K562 (cell line): ENCODE measurements around the gene CACNA2D2. TPM values are rescaled to one million over a fixed set of nuclear protein-coding genes. Genes with fewer than 3 reads are reported as not detected.

Source experiments
- ATAC-seq: fragments of 200-7000 bp; cut with Tn5 transposase; 3 replicates; pipeline ENCODE4 v1.9.1; 2020; ENCODE audit warnings: moderate library complexity
- BruUV-seq: library from RNA; stranded (reverse); fragments of 400-500 nt; replicated peaks from 2 replicates; lab custom pipeline; 2021; lab: Mats Ljungman, UMichigan
- CTCF ChIA-PET: fragments of 300-600 bp; formaldehyde crosslinking; extraction: SDS; loops from one replicate; lab custom pipeline; 2021; ENCODE audit warnings: low intra/inter-chr PET ratio; lab: Yijun Ruan, JAX
- POLR2A ChIA-PET: fragments of 300-600, 350-650 bp; sonication (Branson Sonifier 250); formaldehyde crosslinking; extraction: SDS; loops from one replicate; lab custom pipeline; 2021; ENCODE audit warnings: antibody characterized with exemption, inconsistent platforms; lab: Yijun Ruan, JAX
- DNase-seq, 4 experiments: peaks; one replicate each; pipeline versions ENCODE4 v3.0.0 to v3.0.0-alpha.2; 2011 to 2018; ENCODE audit warnings: low spot score in 3 of 4, mixed read lengths in 3 of 4; ENCODE audit errors: extremely low read depth in 1 of 4
- FAIRE-seq: peaks from 2 replicates; lab custom pipeline; 2011; peaks lifted over from hg19 to GRCh38; lab: Jason Lieb, UNC
- H2AFZ ChIP-seq: 2 replicates; pipeline ENCODE4 v1.6.0; 2011; ENCODE audit warnings: low read depth, low read length, control low read depth, inconsistent platforms
- H3K27ac ChIP-seq: fragments of 200-600 bp; 3 replicates; pipeline ENCODE4 v1.8.0; 2011; ENCODE audit warnings: low read depth, mild to moderate bottlenecking, control low read depth, inconsistent platforms, low read length, moderate library complexity, mixed read lengths; ENCODE audit errors: extremely low read depth
- H3K27me3 ChIP-seq, 2 experiments: fragments of 300-600 bp in 1 of 2; 2 replicates in 1 of 2; 3 replicates in 1 of 2; pipeline versions ENCODE4 v1.6.0 to v1.8.0; 2011; ENCODE audit warnings: inconsistent platforms in 2 of 2, low read length in 2 of 2, mild to moderate bottlenecking in 1 of 2, mixed read lengths in 1 of 2, moderate library complexity in 1 of 2; ENCODE audit not compliant: control insufficient read depth in 2 of 2, insufficient read depth in 2 of 2
- H3K36me3 ChIP-seq: fragments of 300-600 bp; 3 replicates; pipeline ENCODE4 v1.8.0; 2011; ENCODE audit warnings: mild to moderate bottlenecking, low read length, inconsistent platforms; ENCODE audit not compliant: control insufficient read depth, insufficient read depth
- H3K4me1 ChIP-seq, 2 experiments: fragments of 200-600 bp in 1 of 2; replicated peaks in 1 of 2; 2 replicates in 1 of 2; 3 replicates in 1 of 2; pipeline versions ENCODE4 v1.5.1 to v1.8.0; 2011; ENCODE audit warnings: inconsistent platforms in 2 of 2, low read length in 2 of 2, mild to moderate bottlenecking in 1 of 2, mixed read lengths in 1 of 2, moderate library complexity in 1 of 2; ENCODE audit not compliant: control insufficient read depth in 2 of 2, insufficient read depth in 2 of 2
- H3K4me2 ChIP-seq: 2 replicates; pipeline ENCODE4 v1.6.1; 2011; ENCODE audit warnings: low read length, control low read depth, inconsistent platforms, mixed read lengths; ENCODE audit not compliant: insufficient read depth
- H3K4me3 ChIP-seq: fragments of 200-600 bp; sonication (generic), shearing (Covaris generic); 2 replicates; pipeline ENCODE4 v1.5.1; 2016; ENCODE audit warnings: control low read depth, inconsistent platforms
- H3K79me2 ChIP-seq: fragments of 200-600 bp; 3 replicates; pipeline ENCODE4 v1.8.0; 2011; ENCODE audit warnings: low read length, inconsistent platforms; ENCODE audit not compliant: control insufficient read depth, insufficient read depth
- H3K9ac ChIP-seq, 2 experiments: 2 replicates each; pipeline versions ENCODE4 v1.6.0 to v1.6.1; 2011; ENCODE audit warnings: low read depth in 2 of 2, low read length in 2 of 2, control low read depth in 1 of 2, inconsistent platforms in 1 of 2, mild to moderate bottlenecking in 1 of 2, mixed read lengths in 1 of 2; ENCODE audit not compliant: insufficient read depth in 1 of 2
- H3K9me1 ChIP-seq: one replicate; pipeline ENCODE4 v1.6.0; 2011; ENCODE audit warnings: inconsistent platforms, mild to moderate bottlenecking, low read length, moderate library complexity; ENCODE audit not compliant: control insufficient read depth, insufficient read depth
- H3K9me3 ChIP-seq: replicated peaks from 2 replicates; pipeline ENCODE4 v1.5.1; 2011; ENCODE audit warnings: low read depth, low read length, inconsistent platforms; ENCODE audit not compliant: control insufficient read depth, insufficient read depth
- H4K20me1 ChIP-seq: replicated peaks from 2 replicates; pipeline ENCODE4 v1.6.1; 2011; ENCODE audit warnings: low read length, inconsistent platforms, mixed read lengths; ENCODE audit not compliant: control insufficient read depth, insufficient read depth
- MCM7 ChIP-seq, 2 experiments: fragments of 450-650 bp; IDR thresholded peaks; 2 replicates each; pipeline ENCODE4 v1.6.1; 2016 to 2018
- RBM17 ChIP-seq: fragments of 200-400 bp; formaldehyde crosslinking; IDR thresholded peaks from 2 replicates; pipeline ENCODE4 v1.6.1; 2017; ENCODE audit warnings: low read depth, mild to moderate bottlenecking, low read length, borderline replicate concordance
- RBM39 ChIP-seq: fragments of 200-400 bp; formaldehyde crosslinking; optimal IDR thresholded peaks from 2 replicates; pipeline ENCODE3; 2018; ENCODE audit warnings: low read depth, low read length
- SNIP1 ChIP-seq: fragments of 450-650 bp; IDR thresholded peaks from 2 replicates; pipeline ENCODE4 v1.7.1; 2017; ENCODE audit warnings: low read depth, mild to moderate bottlenecking
- XRCC4 ChIP-seq: IDR thresholded peaks from one replicate; pipeline ENCODE4 v1.6.1; 2011; ENCODE audit not compliant: insufficient read depth, insufficient read length; ENCODE audit errors: extremely low read depth
- WGBS: fragments of 100-300 bp; shearing (Covaris generic); methylation state at CpG from one replicate; pipeline ENCODE4 v1.1.6; 2016; ENCODE audit warnings: low coverage, mixed read lengths; ENCODE audit not compliant: insufficient coverage; ENCODE audit errors: missing lambda C conversion rate; 5-methylcytosine and 5-hydroxymethylcytosine counted together
- in situ Hi-C: fragments of 300-500 bp; cut with MboI; formaldehyde crosslinking; loops from 4 replicates; pipeline ENCODE4 v1.15.0; 2018; ENCODE audit warnings: inconsistent platforms, mixed read lengths
- intact Hi-C: fragments of 100-400 bp; cut with micrococcal nuclease; formaldehyde crosslinking; loops from 2 replicates; pipeline ENCODE4 v1.14.2; 2022
- polyA plus RNA-seq, 8 experiments: library from polyadenylated mRNA; depleted of rRNA in 4 of 8; stranded (reverse) in 5 of 8; unstranded in 3 of 8; fragments of >200 nt; fragmentation: Nextera tagmentation in 2 of 8; fragmentation: Illumina TruSeq in 1 of 8; extraction: Ambion mirVana in 2 of 8; extraction: Trizol in 1 of 8; gene quantifications; 2 replicates each; pipeline versions ENCODE4 v1.2.1 to v1.2.3, GENCODE V29; 2011 to 2014; ENCODE audit warnings: inconsistent platforms in 1 of 8, missing spikeins in 1 of 8
- total RNA-seq, 7 experiments: library from RNA; depleted of rRNA in 6 of 7; stranded (reverse); fragments of >200 nt in 6 of 7; fragmentation: Illumina TruSeq in 2 of 7; extraction: Trizol in 2 of 7; gene quantifications; 2 replicates each; pipeline versions ENCODE4 v1.2.1 to v1.2.3, GENCODE V29; 2011 to 2021; ENCODE audit warnings: low replicate concordance in 1 of 7
- TF ChIP-seq, protein P1 (sequence below), 2 experiments: IDR thresholded peaks; 2 replicates each; pipeline ENCODE4 v1.6.1; 2011; ENCODE audit warnings: borderline replicate concordance in 1 of 2, control low read depth in 1 of 2, low read depth in 1 of 2, low read length in 1 of 2, mild to moderate bottlenecking in 1 of 2, mixed read lengths in 1 of 2, moderate library complexity in 1 of 2; ENCODE audit not compliant: insufficient read depth in 1 of 2, insufficient read length in 1 of 2, poor library complexity in 1 of 2, severe bottlenecking in 1 of 2; ENCODE audit errors: extremely low read depth in 1 of 2
- TF ChIP-seq, protein P2 (sequence below): fragments of 450-650 bp; IDR thresholded peaks from 2 replicates; pipeline ENCODE4 v1.6.1; 2016; ENCODE audit warnings: low read depth
- TF ChIP-seq, protein P3 (sequence below): sonication (generic); IDR thresholded peaks from 2 replicates; pipeline ENCODE4 v1.6.1; 2016

The CACNA2D2 gene
- total and polyA plus RNA-seq, 9 of the 15 experiments (the other 6 are each of a cell fraction or from before 2014, with no cell fraction given): 0.11 to 0.58 (median 0.36) TPM; not detected in 2

DNA sequence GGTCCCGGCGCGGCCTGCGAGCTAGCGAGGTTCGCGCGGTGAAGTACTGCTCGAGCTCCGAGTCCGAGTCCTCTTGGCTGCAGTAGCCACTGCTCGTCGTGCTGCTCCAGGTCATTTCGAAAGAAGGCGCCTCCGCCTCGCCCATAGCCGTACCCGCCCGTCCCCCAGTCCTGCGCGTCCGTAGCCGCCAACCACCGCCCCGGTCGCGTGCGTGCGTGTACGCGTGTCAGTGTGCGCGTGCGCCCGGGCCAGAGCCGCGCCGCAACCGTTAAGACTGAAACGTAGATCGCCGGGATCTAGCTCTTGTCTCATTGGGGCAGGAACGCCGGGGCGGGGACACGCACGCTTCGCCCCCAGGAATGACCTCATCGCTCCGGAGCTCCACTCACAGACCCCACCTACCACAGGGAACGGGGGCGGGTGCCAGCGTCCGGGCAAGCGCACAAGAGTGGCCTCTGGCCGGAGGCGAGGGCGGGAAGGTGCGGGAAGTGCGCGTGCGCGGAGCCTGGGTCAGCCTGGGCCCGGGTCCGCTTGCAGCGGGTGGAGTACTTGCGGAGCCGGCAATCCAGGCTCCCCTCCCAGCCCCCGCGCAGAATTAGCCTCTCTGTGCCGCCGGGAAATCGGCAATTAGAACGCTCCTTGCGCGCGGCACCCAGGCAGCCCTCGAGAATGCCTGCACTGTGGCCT lies 166.1 kb downstream of the CACNA2D2 start:
- Histone ChIP-seq H3K4me3 (peak overlapping the region; percentile 96), H3K27me3 (no peaks in the 10 kb centered on the region), H3K4me1 (peaks cover 27 to 47% of the 10 kb centered on the region in 2 experiments; a peak in 4 of 5 replicates), H2AFZ (peak overlapping the region; percentile 72), H3K9ac (peak overlapping the region; percentile 98 to 99), H4K20me1 (peaks cover 14% of the 10 kb centered on the region), H3K27ac (peak overlapping the region; percentile 99), H3K4me2 (peak overlapping the region; percentile 95), H3K9me1 (peaks cover 4% of the 10 kb centered on the region), H3K36me3 (peaks cover 39% of the 10 kb centered on the region; the same call in 2 of the 3 replicates), H3K9me3 (no peaks in the 10 kb centered on the region), H3K79me2 (peaks cover 78% of the 10 kb centered on the region)
- in situ Hi-C loops (no loop called here), intact Hi-C loops (no loop called here)
- POLR2A ChIA-PET: interaction anchor here (0.6 to 2.5 kb wide), 23 partner anchors 9 to 937 kb away, joined by 3 to 31 read pairs (median 3); partner anchors contain the start of genes CYB561D2, HYAL1, NPRL2 and TUSC2
- 1% methylated on average over 29 of the region's 79 CpGs for WGBS
- FAIRE-seq: peak; percentile 92
- peak; percentile 92 to 98 (median 95) for DNase-seq
- CTCF ChIA-PET: no interaction called here
- no TSS peak for BruUV-seq
- ATAC-seq: peak; percentile 86
- TF ChIP-seq, protein P1, sequence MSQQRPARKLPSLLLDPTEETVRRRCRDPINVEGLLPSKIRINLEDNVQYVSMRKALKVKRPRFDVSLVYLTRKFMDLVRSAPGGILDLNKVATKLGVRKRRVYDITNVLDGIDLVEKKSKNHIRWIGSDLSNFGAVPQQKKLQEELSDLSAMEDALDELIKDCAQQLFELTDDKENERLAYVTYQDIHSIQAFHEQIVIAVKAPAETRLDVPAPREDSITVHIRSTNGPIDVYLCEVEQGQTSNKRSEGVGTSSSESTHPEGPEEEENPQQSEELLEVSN (IDR thresholded peaks at IDR 0.05; ENCODE audit: borderline replicate concordance in 1 of 2, extremely low read depth in 1 of 2, insufficient read depth in 1 of 2, insufficient read length in 1 of 2, low read depth in 1 of 2, low read length in 1 of 2, poor library complexity in 1 of 2, severe bottlenecking in 1 of 2): peak; percentile 74 to 89
- TF ChIP-seq MCM7 (IDR thresholded peaks at IDR 0.05): no peak
- TF ChIP-seq SNIP1: no peak
- TF ChIP-seq RBM17: no peak
- TF ChIP-seq XRCC4: no peak
- no peak for TF ChIP-seq RBM39
- TF ChIP-seq, protein P2, sequence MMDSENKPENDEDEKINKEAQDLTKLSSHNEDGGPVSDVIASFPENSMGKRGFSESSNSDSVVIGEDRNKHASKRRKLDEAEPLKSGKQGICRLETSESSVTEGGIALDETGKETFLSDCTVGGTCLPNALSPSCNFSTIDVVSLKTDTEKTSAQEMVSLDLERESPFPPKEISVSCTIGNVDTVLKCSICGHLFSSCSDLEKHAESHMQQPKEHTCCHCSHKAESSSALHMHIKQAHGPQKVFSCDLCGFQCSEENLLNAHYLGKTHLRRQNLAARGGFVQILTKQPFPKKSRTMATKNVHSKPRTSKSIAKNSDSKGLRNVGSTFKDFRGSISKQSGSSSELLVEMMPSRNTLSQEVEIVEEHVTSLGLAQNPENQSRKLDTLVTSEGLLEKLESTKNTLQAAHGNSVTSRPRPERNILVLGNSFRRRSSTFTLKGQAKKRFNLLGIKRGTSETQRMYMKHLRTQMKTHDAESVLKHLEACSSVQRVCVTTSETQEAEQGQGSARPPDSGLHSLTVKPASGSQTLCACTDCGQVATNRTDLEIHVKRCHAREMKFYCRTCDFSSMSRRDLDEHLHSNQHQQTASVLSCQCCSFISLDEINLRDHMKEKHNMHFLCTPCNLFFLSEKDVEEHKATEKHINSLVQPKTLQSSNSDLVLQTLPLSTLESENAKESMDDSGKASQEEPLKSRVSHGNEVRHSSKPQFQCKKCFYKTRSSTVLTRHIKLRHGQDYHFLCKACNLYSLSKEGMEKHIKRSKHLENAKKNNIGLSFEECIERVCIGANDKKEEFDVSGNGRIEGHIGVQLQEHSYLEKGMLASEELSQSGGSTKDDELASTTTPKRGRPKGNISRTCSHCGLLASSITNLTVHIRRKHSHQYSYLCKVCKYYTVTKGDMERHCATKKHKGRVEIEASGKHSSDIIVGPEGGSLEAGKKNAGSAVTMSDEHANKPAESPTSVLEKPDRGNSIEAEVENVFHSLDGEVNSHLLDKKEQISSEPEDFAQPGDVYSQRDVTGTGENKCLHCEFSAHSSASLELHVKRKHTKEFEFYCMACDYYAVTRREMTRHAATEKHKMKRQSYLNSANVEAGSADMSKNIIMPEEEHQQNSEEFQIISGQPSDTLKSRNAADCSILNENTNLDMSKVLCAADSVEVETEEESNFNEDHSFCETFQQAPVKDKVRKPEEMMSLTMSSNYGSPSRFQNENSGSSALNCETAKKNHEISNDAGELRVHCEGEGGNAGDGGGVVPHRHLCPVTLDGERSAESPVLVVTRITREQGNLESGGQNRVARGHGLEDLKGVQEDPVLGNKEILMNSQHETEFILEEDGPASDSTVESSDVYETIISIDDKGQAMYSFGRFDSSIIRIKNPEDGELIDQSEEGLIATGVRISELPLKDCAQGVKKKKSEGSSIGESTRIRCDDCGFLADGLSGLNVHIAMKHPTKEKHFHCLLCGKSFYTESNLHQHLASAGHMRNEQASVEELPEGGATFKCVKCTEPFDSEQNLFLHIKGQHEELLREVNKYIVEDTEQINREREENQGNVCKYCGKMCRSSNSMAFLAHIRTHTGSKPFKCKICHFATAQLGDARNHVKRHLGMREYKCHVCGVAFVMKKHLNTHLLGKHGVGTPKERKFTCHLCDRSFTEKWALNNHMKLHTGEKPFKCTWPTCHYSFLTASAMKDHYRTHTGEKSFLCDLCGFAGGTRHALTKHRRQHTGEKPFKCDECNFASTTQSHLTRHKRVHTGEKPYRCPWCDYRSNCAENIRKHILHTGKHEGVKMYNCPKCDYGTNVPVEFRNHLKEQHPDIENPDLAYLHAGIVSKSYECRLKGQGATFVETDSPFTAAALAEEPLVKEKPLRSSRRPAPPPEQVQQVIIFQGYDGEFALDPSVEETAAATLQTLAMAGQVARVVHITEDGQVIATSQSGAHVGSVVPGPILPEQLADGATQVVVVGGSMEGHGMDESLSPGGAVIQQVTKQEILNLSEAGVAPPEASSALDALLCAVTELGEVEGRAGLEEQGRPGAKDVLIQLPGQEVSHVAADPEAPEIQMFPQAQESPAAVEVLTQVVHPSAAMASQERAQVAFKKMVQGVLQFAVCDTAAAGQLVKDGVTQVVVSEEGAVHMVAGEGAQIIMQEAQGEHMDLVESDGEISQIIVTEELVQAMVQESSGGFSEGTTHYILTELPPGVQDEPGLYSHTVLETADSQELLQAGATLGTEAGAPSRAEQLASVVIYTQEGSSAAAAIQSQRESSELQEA: no peak
- TF ChIP-seq, protein P3, sequence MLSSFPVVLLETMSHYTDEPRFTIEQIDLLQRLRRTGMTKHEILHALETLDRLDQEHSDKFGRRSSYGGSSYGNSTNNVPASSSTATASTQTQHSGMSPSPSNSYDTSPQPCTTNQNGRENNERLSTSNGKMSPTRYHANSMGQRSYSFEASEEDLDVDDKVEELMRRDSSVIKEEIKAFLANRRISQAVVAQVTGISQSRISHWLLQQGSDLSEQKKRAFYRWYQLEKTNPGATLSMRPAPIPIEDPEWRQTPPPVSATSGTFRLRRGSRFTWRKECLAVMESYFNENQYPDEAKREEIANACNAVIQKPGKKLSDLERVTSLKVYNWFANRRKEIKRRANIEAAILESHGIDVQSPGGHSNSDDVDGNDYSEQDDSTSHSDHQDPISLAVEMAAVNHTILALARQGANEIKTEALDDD: no peak
